OCI-M1 (cell line): ENCODE data around the gene NF1.
"Not testable (repeated sequence)": the region's sequence is repeated elsewhere in the genome, so short reads cannot be mapped to it uniquely, and the experiment has no call there.

Experiments used
- DNase-seq: peaks from one replicate; lab custom pipeline; 2025; lab: John Stamatoyannopoulos, UW

Gene NF1

GRCh38 chr17:31260151-31260550 is 165.4 kb downstream of the NF1 start:
- DNase-seq, result no peak

- DNase-seq, result no peak
Observed at GRCh38 chr17:31261601-31262000, 166.8 kb downstream of the NF1 start.

- DNase-seq, result not testable (repeated sequence)
Observed at GRCh38 chr17:31262923-31263322, 168.1 kb downstream of the NF1 start.

- no peak for DNase-seq
Observed at GRCh38 chr17:31266042-31266441, 171.3 kb downstream of the NF1 start.

GRCh38 chr17:31269036-31269577 is 174.3 kb downstream of the NF1 start:
- DNase-seq, result no peak

- no peak for DNase-seq
Observed at GRCh38 chr17:31269578-31269983, 174.8 kb downstream of the NF1 start.

- DNase-seq, result no peak
Observed at GRCh38 chr17:31272236-31272635, 177.5 kb downstream of the NF1 start.

GRCh38 chr17:31272803-31273202 is 178.0 kb downstream of the NF1 start:
- no peak for DNase-seq

- DNase-seq, result no peak
Observed at GRCh38 chr17:31273516-31273915, 178.7 kb downstream of the NF1 start.

- DNase-seq, result no peak
Observed at GRCh38 chr17:31274252-31274651, 179.5 kb downstream of the NF1 start.

GRCh38 chr17:31275116-31275515 is 180.3 kb downstream of the NF1 start:
- DNase-seq, result no peak

- DNase-seq, result no peak
Observed at GRCh38 chr17:31279401-31279800, 184.6 kb downstream of the NF1 start.

GRCh38 chr17:31281061-31281460 is 186.3 kb downstream of the NF1 start:
- no peak for DNase-seq

- no peak for DNase-seq
Observed at GRCh38 chr17:31283841-31284240, 189.1 kb downstream of the NF1 start.

GRCh38 chr17:31286587-31286986 is 191.8 kb downstream of the NF1 start:
- no peak for DNase-seq

- not testable (repeated sequence) for DNase-seq
Observed at GRCh38 chr17:31287932-31288331, 193.2 kb downstream of the NF1 start.

- no peak for DNase-seq
Observed at GRCh38 chr17:31289790-31290189, 195.0 kb downstream of the NF1 start.

GRCh38 chr17:31291820-31292219 is 197.0 kb downstream of the NF1 start:
- DNase-seq, result no peak

- DNase-seq, result no peak
Observed at GRCh38 chr17:31293581-31293980, 198.8 kb downstream of the NF1 start.

- no peak for DNase-seq
Observed at GRCh38 chr17:31294231-31294630, 199.5 kb downstream of the NF1 start.

GRCh38 chr17:31294820-31295488 is 200.2 kb downstream of the NF1 start:
- DNase-seq, result peak; percentile 45

GRCh38 chr17:31295489-31295871 is 200.7 kb downstream of the NF1 start:
- DNase-seq, result no peak

GRCh38 chr17:31296142-31296541 is 201.4 kb downstream of the NF1 start:
- DNase-seq, result no peak

GRCh38 chr17:31297090-31297489 is 202.3 kb downstream of the NF1 start, which contains the start of gene OMG:
Gene OMG (minus strand): TSS chr17:31297239. CDS start chr17:31296331, 908 bp downstream.
- no peak for DNase-seq
